Measurements from ENCODE around the gene SH3RF3. TPM values are rescaled to one million over a fixed set of nuclear protein-coding genes. Genes with fewer than 3 reads are reported as not detected.

SH3RF3 gene
- total RNA-seq, 1 experiment from 2014 or later, result not detected

GRCh38 chr2:109182426-109182825 lies 53.4 kb downstream of the SH3RF3 start (continued):
- TF ChIP-seq, protein P1, sequence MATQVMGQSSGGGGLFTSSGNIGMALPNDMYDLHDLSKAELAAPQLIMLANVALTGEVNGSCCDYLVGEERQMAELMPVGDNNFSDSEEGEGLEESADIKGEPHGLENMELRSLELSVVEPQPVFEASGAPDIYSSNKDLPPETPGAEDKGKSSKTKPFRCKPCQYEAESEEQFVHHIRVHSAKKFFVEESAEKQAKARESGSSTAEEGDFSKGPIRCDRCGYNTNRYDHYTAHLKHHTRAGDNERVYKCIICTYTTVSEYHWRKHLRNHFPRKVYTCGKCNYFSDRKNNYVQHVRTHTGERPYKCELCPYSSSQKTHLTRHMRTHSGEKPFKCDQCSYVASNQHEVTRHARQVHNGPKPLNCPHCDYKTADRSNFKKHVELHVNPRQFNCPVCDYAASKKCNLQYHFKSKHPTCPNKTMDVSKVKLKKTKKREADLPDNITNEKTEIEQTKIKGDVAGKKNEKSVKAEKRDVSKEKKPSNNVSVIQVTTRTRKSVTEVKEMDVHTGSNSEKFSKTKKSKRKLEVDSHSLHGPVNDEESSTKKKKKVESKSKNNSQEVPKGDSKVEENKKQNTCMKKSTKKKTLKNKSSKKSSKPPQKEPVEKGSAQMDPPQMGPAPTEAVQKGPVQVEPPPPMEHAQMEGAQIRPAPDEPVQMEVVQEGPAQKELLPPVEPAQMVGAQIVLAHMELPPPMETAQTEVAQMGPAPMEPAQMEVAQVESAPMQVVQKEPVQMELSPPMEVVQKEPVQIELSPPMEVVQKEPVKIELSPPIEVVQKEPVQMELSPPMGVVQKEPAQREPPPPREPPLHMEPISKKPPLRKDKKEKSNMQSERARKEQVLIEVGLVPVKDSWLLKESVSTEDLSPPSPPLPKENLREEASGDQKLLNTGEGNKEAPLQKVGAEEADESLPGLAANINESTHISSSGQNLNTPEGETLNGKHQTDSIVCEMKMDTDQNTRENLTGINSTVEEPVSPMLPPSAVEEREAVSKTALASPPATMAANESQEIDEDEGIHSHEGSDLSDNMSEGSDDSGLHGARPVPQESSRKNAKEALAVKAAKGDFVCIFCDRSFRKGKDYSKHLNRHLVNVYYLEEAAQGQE (IDR thresholded peaks at IDR 0.05; ENCODE audit: low read depth), result no peak
- TF ChIP-seq SRF (IDR thresholded peaks at IDR 0.05; ENCODE audit: low read depth), result no peak

- TF ChIP-seq, protein P2, sequence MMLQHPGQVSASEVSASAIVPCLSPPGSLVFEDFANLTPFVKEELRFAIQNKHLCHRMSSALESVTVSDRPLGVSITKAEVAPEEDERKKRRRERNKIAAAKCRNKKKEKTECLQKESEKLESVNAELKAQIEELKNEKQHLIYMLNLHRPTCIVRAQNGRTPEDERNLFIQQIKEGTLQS (IDR thresholded peaks at IDR 0.05), result no peak
- no peak for TF ChIP-seq ZNF274 (IDR thresholded peaks at IDR 0.05; ENCODE audit: low read depth, low read length)
- TF ChIP-seq, protein P3, sequence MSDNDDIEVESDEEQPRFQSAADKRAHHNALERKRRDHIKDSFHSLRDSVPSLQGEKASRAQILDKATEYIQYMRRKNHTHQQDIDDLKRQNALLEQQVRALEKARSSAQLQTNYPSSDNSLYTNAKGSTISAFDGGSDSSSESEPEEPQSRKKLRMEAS (IDR thresholded peaks at IDR 0.05), result no peak
- no peak for TF ChIP-seq EZH2phosphoT487 (IDR thresholded peaks at IDR 0.05; ENCODE audit: borderline replicate concordance)
- no peak for TF ChIP-seq SRF (IDR thresholded peaks at IDR 0.05; ENCODE audit: low read depth)
- TF ChIP-seq CTCF (IDR thresholded peaks at IDR 0.05 in 2 of 3, conservative IDR thresholded peaks at IDR 0.05 in 1 of 3; ENCODE audit: borderline replicate concordance in 1 of 3, insufficient read depth in 1 of 3, low read depth in 2 of 3, low read length in 2 of 3), result no peak
- TF ChIP-seq, protein P4, sequence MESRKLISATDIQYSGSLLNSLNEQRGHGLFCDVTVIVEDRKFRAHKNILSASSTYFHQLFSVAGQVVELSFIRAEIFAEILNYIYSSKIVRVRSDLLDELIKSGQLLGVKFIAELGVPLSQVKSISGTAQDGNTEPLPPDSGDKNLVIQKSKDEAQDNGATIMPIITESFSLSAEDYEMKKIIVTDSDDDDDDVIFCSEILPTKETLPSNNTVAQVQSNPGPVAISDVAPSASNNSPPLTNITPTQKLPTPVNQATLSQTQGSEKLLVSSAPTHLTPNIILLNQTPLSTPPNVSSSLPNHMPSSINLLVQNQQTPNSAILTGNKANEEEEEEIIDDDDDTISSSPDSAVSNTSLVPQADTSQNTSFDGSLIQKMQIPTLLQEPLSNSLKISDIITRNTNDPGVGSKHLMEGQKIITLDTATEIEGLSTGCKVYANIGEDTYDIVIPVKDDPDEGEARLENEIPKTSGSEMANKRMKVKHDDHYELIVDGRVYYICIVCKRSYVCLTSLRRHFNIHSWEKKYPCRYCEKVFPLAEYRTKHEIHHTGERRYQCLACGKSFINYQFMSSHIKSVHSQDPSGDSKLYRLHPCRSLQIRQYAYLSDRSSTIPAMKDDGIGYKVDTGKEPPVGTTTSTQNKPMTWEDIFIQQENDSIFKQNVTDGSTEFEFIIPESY (IDR thresholded peaks at IDR 0.05; ENCODE audit: extremely low read depth, insufficient replicate concordance, low read length), result no peak
- TF ChIP-seq RAD21 (IDR thresholded peaks at IDR 0.05; ENCODE audit: low read depth), result no peak
- POLR2A ChIA-PET, result no interaction called here
- BruUV-seq (replicated peaks), result no TSS peak
- no peaks in the 10 kb centered on the region for H3K9me3 ChIP-seq (ENCODE audit: control insufficient read depth in 1 of 2, insufficient read depth in 1 of 2, low read depth in 1 of 2, low read length in 2 of 2)
- H3K36me3 ChIP-seq (ENCODE audit: control insufficient read depth in 1 of 2, insufficient read depth in 2 of 2, low read length in 2 of 2), result no peaks in the 10 kb centered on the region
- H3K79me2 ChIP-seq (ENCODE audit: insufficient read depth, low read length), result no peaks in the 10 kb centered on the region
- no peak overlapping the region for H2AFZ ChIP-seq (ENCODE audit: low read depth, low read length, poor library complexity, severe bottlenecking)
- intact Hi-C loops (cut with micrococcal nuclease), result no loop called here
- H3K4me1 ChIP-seq (ENCODE audit: control insufficient read depth in 1 of 2, insufficient read depth in 2 of 2, low read length in 2 of 2), result no peaks in the 10 kb centered on the region
- DNase-seq (ENCODE audit: low read depth, low spot score), result no peak
- no peak overlapping the region for H3K4me2 ChIP-seq (ENCODE audit: low read length)
- H3K27ac ChIP-seq (ENCODE audit: low read depth, low read length), result no peak overlapping the region
- H3K4me3 ChIP-seq (replicated peaks in 1 of 2; ENCODE audit: low read depth in 1 of 2, low read length in 2 of 2), result no peak overlapping the region
- ATAC-seq, result no peak
- no peaks in the 10 kb centered on the region for H4K20me1 ChIP-seq (ENCODE audit: insufficient read depth)
- RAD21 ChIA-PET (ENCODE audit: low non-redundant PET in 1 of 2, low total read pairs in 2 of 2, uncharacterized antibody in 2 of 2, unreplicated experiment in 2 of 2), result no interaction called here
- H3K9me2 ChIP-seq (ENCODE audit: insufficient read depth), result no peaks in the 10 kb centered on the region
- no peaks in the 10 kb centered on the region; the same call in 1 of the 2 replicates for H3K27me3 ChIP-seq (ENCODE audit: insufficient read depth, low read length)
- H3K9ac ChIP-seq (ENCODE audit: low read length), result no peak overlapping the region
- CTCF ChIA-PET, result no interaction called here
Observed at GRCh38 chr2:109183871-109184270, 54.9 kb downstream of the SH3RF3 start.

All from HCT116 (cell line).